ENCODE results near the gene MTPN.

- TF ChIP-seq CTCF (IDR thresholded peaks at IDR 0.05) (no peak), POLR2A (IDR thresholded peaks at IDR 0.05) (no peak)
Observed at GRCh38 chr7:135975166-135975565, 2.0 kb downstream of the MTPN start.
